Measurements from ENCODE around the gene TRIM25.

TRIM25 gene

DNA sequence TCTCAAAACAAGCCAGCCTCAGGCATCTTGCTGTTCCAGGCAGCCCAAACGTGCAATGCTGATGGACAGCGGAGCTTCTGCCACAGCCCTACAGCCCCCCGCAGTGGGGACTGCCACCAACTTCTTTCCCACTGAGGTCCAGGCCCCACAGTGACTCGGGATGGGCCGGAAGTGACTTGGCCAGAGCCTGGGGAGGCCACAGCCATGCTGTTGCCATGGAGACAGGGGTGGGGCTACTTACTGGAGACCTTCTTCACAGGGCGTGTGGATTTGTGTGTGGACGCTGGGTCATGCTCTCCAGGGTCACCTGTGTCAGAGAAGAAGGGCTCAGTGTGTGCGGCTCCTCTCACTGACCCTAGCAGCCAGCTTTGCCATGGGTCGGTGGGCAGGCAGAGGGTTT lies 15.0 kb downstream of the TRIM25 start:
- in situ Hi-C loops (cut with HindIII; ENCODE audit: low pct_unique_long_range_greater_than_20kb, low sequenced_read_pairs): no loop called here
- no peak for TF ChIP-seq JUND (IDR thresholded peaks at IDR 0.05; ENCODE audit: low read depth)
- no peak for DNase-seq (ENCODE audit: low read depth in 1 of 2, low spot score in 1 of 2)

DNA sequence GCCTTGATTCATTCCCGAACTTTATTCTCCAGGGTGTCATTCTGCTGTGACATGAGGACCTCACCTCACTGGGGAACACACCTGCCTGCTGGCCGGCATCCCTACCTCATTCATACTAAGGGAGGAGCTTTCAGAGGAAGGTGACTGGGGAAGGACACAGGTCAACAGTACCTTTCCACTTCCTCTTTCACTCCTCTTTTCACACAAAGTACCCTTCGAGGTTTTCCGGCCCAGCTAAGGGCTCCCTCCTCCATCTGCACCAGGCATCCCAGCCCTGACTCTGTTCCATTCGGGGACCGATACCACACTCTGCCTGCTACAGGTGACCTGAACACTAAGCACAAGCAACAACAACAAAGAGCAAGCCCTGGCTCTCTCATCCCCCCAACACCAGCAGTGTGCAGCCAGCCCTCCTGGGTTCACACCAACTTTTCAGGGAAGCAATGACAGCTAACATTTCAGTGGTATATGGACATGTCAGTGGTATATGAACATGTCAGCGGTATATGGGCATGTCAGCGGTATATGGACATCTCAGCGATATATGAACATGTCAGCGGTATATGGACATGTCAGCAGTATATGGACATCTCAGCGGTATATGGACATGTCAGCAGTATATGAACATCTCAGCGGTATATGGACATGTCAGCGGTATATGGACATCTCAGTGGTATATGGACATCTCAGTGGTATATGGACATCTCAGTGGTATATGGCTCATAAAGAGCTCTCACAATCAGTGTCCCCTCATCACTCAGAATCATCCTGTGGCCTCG lies 16.0 kb downstream of the TRIM25 start:
- in situ Hi-C loops (cut with HindIII; ENCODE audit: low pct_unique_long_range_greater_than_20kb, low sequenced_read_pairs): no loop called here
- no peak for TF ChIP-seq JUND (IDR thresholded peaks at IDR 0.05; ENCODE audit: low read depth)
- DNase-seq (ENCODE audit: low read depth in 1 of 2, low spot score in 1 of 2): no peak

GRCh38 chr17:56896968-56897359 lies 16.9 kb downstream of the TRIM25 start:
- in situ Hi-C loops (cut with HindIII; ENCODE audit: low pct_unique_long_range_greater_than_20kb, low sequenced_read_pairs): no loop called here
- no peak for TF ChIP-seq JUND (IDR thresholded peaks at IDR 0.05; ENCODE audit: low read depth)
- no peak for DNase-seq (ENCODE audit: low read depth in 1 of 2, low spot score in 1 of 2)

GRCh38 chr17:56896217-56896967 lies 17.5 kb downstream of the TRIM25 start:
- no peak for DNase-seq (ENCODE audit: low read depth in 1 of 2, low spot score in 1 of 2)
- TF ChIP-seq JUND (IDR thresholded peaks at IDR 0.05; ENCODE audit: low read depth): no peak
- in situ Hi-C loops (cut with HindIII; ENCODE audit: low pct_unique_long_range_greater_than_20kb, low sequenced_read_pairs): no loop called here

DNA sequence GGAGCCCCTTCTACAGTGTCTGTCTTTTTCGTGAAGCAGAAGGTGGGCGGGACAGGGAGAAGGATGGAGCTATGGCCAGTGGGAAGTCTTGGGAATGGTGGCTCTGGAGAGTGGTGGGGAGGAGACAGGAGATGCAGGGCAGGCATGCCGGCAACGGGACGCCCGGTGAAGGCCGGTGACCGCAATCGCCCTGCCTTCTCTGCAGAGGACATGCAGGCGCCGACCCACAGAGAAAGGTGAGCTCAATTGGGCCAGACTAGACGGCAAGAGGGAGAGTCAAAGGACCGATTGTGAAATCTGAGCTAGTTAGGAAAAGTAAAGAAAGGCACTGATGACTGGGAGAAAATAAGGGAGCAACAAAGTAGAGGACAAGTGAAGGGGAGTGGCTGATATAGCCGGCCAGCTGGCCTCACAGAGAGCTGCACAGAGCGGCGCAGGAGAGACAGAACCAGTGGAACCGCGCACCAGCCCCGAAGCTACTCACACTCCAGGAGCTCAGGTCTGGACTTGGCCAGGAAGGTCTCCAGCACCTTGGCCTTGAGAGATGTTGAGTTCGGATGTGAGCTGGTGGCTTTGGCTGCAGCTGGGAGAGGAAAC lies 18.9 kb downstream of the TRIM25 start:
- no peak for DNase-seq (ENCODE audit: low read depth in 1 of 2, low spot score in 1 of 2)
- in situ Hi-C loops (cut with HindIII; ENCODE audit: low pct_unique_long_range_greater_than_20kb, low sequenced_read_pairs): no loop called here
- no peak for TF ChIP-seq JUND (IDR thresholded peaks at IDR 0.05; ENCODE audit: low read depth)

DNA sequence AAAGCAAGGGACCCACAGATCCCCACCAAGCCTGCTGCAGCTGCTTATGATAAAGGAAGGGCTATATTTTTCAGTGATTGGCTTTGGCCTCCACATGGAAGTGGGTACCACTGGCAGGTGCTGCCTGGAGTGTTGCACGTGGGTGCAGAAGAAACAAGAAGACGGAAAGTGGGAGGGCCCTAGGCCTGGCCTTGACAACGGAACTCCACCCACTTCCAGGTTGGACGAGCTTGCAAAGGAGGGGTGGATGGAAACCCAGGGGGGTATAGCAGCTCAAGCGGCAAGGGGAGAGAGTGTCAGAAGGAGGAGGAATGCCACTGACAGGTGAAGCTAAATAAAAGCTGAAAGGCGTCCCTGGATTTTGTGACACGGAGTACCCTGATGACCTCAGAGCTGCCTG lies 20.3 kb downstream of the TRIM25 start:
- DNase-seq (ENCODE audit: low read depth in 1 of 2, low spot score in 1 of 2): no peak
- no peak for TF ChIP-seq JUND (IDR thresholded peaks at IDR 0.05; ENCODE audit: low read depth)
- in situ Hi-C loops (cut with HindIII; ENCODE audit: low pct_unique_long_range_greater_than_20kb, low sequenced_read_pairs): no loop called here

DNA sequence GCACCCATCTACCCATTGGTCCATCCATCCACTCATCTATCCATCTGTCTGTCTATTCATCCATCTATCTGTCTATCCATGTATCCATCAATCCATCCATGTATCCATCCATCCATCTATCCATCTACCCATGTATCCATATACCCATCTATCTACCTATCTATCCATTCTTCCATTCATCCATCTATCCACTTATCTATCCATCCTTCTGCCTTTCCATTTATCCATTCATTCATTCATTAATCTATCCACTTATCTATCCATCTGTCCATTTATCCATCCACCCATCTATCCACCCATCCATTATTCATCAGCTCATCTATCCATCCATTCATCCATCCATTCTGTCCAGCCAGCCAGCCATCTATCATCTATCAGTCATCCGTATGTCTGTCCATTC lies 21.5 kb downstream of the TRIM25 start:
- no peak for DNase-seq (ENCODE audit: low read depth in 1 of 2, low spot score in 1 of 2)
- no peak for TF ChIP-seq JUND (IDR thresholded peaks at IDR 0.05; ENCODE audit: low read depth)
- in situ Hi-C loops (cut with HindIII; ENCODE audit: low pct_unique_long_range_greater_than_20kb, low sequenced_read_pairs): no loop called here

DNA sequence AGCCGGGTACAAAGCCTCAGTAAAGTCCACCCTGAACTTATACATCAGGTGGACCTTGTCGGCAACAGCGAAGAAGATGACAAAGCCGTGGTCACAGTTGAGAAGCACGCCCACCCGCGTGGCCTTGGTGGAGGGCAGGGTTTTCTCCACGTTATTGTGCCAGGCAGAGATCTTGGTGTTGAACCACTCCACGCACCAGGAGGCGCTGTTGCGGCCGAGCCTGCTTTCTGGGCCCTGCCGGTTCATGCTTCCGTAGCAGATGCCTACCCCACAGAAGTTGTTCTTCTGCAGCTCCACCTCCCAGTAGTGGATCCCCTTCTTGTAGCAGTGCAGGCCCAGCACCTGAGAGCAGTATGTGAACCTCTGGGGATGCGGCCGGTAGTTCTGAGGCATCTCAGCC lies 22.1 kb downstream of the TRIM25 start:
- no peak for TF ChIP-seq JUND (IDR thresholded peaks at IDR 0.05; ENCODE audit: low read depth)
- no peak for DNase-seq (ENCODE audit: low read depth in 1 of 2, low spot score in 1 of 2)
- in situ Hi-C loops (cut with HindIII; ENCODE audit: low pct_unique_long_range_greater_than_20kb, low sequenced_read_pairs): no loop called here

DNA sequence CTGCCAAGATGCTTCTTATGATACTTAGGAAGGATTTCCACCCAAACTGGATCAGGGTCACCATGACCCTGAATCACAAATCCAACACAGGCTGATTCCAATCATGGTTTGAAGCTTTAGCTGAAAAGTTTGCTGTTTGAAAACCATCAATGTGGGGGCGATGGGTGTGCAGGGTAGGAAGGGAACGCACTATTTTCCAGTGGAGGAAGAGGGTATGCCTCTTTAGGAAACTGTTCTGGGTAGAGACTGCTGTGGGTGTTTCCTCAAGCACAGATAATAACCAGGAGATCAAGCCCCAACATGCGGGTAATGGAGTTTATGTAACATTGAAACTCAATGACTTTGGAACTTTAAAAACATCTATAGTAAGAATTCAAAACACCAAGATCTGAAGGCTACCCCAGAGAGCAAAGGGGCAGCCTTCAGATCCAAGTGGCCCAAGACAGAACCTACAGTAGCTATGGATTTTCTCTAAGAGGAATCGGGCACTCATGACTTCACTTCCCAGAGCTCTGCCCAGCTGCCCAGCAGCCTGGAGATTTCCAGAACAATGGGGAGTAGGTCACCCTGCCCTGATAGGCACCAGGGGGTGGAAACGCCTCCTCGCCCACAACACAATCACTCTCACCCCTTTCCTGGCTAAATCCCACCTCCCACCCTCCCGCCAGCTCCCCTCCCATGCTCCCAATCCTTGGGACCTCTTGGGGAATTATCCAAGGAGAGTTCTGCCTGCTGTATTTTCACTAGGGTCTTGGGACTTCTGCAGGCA lies 22.8 kb downstream of the TRIM25 start:
- TF ChIP-seq JUND (IDR thresholded peaks at IDR 0.05; ENCODE audit: low read depth): no peak
- DNase-seq (ENCODE audit: low read depth in 1 of 2, low spot score in 1 of 2): peak in 1 of 2 experiments; percentile 71
- in situ Hi-C loops (cut with HindIII; ENCODE audit: low pct_unique_long_range_greater_than_20kb, low sequenced_read_pairs): no loop called here

GRCh38 chr17:56890390-56890789 lies 23.5 kb downstream of the TRIM25 start:
- in situ Hi-C loops (cut with HindIII; ENCODE audit: low pct_unique_long_range_greater_than_20kb, low sequenced_read_pairs): no loop called here
- DNase-seq (ENCODE audit: low read depth in 1 of 2, low spot score in 1 of 2): no peak
- TF ChIP-seq JUND (IDR thresholded peaks at IDR 0.05; ENCODE audit: low read depth): no peak

- in situ Hi-C loops (cut with HindIII; ENCODE audit: low pct_unique_long_range_greater_than_20kb, low sequenced_read_pairs): no loop called here
- no peak for TF ChIP-seq JUND (IDR thresholded peaks at IDR 0.05; ENCODE audit: low read depth)
- DNase-seq (ENCODE audit: low read depth in 1 of 2, low spot score in 1 of 2): no peak
Observed at GRCh38 chr17:56887552-56888467, 26.0 kb downstream of the TRIM25 start.

DNA sequence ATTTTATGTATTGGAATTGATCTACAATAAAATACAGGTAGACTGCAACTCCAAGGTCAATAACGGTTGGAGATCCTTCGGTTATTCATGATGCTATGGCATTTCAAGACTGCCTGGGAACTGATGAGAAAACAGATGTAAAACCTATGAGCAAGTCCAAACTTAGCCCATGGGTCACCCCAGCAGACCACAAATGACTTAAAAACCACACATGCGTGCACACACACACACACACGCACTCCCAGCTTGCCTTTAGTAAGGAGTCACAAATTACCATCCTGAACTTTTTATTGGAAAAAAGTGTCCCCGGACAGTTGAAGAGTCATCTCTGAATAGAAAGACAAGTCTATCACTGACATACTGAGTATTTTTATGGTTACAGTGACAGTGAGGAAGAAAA lies 26.7 kb downstream of the TRIM25 start:
- TF ChIP-seq JUND (IDR thresholded peaks at IDR 0.05; ENCODE audit: low read depth): no peak
- in situ Hi-C loops (cut with HindIII; ENCODE audit: low pct_unique_long_range_greater_than_20kb, low sequenced_read_pairs): no loop called here
- DNase-seq (ENCODE audit: low read depth in 1 of 2, low spot score in 1 of 2): no peak

All from T47D (cell line).